ENCODE results near the gene RMC1.
"Not testable (repeated sequence)": the region's sequence is repeated elsewhere in the genome, so short reads cannot be mapped to it uniquely, and the experiment has no call there.

Gene RMC1

DNA sequence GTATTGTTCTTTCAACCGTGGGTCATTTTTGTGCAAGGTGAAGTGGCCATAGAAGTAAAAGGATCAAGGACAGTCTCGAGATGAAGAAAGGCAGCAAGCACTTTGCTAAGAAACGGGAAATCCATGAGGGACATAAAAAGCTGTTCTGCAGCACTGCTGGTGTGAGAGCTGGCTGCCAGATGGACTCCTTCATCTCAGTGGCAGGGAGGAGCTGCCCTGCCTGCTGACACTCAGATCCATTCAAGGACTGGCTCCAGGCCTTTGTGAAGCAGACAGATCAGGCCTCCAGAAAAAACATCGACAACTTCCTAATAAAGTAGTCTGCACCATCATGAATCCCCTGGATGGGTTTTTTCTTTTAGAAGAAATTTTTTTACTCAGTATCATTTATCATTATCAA, 29.5 kb downstream of the RMC1 start:
- no peak for DNase-seq (ENCODE audit: low read depth)

DNA sequence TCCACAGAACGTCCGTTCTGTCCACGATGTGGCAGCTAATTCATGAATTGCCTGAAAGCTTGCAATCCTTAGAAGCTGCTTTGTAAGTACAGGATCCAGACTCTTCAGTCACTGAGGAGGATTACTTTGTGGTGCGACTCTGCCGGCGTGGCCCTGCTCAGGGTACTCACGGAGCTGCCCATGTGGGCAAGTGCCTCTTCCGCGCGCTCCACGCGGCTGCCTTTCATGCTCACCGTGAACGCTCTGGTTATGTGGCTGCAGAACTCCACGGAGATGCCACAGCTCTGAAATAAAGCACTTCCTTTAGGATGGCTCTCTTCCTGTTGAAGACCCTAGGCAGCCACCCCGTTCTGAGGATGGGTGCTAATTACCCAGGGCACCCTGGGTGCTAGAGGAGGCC, 31.0 kb downstream of the RMC1 start:
- no peak for DNase-seq (ENCODE audit: low read depth)

DNA sequence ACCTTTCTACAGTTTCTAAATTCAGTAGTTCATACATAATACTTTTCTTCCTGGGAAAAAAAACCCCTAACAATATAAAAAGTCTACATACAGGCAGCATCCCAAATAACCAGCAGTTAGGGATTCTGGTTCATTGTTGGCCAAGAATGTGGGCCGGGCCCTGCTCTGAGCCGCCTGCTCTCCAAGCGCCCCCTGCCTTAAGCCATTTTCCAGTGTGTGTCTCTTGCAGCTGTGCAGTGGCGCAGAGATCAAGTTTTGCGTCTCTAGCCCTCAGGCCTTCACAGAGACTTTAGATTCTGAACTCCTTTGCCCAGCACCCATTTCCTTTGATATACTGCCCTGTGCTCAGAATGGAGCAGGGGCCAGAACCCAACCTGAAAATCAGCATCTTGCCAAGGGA, 32.9 kb downstream of the RMC1 start:
- DNase-seq (ENCODE audit: low read depth), result no peak

DNA sequence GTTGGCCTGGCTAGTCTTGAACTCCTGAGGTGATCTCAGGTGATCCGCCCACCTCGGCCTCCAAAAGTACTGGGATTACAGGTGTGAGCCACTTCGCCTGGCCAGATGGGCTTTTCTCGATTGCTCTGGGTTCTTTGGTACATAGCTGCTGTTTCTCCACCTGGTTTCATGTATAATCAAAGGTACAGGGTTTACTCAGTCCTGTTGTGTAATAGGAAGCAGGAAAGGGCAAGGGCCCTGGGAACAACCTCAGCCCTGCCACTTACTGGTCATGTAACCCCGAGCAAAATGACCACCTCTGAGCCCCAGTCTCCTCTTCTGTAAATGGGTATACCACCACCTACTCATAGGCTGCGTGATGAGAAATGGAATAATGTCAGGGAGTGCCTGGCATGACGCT, 34.0 kb downstream of the RMC1 start:
- no peak for DNase-seq (ENCODE audit: low read depth)

DNA sequence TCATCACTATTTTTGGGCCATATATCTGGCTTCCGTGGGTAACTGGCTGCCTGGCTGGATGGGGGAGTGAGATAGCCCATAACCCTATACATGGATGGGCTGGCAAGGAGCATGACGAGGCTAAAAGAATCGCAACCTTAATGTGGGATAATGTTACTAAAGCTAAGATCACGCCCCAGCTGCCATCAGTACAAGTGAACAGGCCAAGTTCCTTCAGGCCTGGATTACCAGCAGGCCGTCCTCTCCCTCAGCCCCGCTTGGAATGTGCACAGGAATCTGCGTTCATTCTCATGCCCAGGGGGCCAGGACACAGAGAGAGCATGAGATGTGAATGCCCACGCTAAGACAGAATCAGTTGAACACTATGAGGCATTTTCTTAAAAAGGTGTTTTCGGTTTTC, 34.7 kb downstream of the RMC1 start:
- no peak for DNase-seq (ENCODE audit: low read depth)

DNA sequence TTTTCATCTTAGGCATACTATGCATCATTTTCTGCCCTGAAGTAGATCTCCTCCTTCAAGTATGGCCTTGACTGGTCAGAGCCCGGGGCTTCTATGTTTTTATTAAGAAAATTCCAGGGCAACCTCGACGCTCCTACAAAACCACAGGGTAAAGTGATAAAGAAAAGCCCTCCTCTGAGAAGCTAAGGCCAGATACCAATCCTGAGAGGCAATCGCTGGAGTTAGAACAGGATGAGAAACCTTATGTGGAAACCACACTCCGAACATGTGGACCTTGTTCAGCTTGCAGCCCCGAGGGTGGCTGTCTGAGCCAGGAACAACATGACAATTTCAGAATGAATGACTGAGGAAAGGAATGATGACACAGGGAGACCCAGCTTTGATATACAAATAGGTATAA, 35.6 kb downstream of the RMC1 start:
- DNase-seq (ENCODE audit: low read depth), result no peak

DNA sequence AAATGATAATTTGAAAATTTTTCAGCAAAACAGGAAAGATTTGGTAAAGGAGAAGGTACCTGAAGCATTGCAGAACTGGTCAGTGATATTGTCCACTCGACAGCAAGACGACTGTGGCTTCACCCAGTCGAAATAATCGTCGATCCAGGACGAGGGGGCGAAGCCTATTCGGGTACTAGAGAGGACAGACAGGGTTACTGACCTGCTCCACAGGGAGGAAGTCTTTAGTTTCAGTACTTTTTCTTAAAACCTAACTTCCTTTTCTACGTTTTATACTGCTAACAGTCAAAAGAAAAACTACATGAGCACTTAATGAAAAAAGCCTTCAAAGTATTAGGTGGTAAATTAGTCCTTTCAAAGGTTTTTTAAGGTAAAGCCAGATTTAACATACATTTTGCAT, 36.0 kb downstream of the RMC1 start:
- no peak for DNase-seq (ENCODE audit: low read depth)

DNA sequence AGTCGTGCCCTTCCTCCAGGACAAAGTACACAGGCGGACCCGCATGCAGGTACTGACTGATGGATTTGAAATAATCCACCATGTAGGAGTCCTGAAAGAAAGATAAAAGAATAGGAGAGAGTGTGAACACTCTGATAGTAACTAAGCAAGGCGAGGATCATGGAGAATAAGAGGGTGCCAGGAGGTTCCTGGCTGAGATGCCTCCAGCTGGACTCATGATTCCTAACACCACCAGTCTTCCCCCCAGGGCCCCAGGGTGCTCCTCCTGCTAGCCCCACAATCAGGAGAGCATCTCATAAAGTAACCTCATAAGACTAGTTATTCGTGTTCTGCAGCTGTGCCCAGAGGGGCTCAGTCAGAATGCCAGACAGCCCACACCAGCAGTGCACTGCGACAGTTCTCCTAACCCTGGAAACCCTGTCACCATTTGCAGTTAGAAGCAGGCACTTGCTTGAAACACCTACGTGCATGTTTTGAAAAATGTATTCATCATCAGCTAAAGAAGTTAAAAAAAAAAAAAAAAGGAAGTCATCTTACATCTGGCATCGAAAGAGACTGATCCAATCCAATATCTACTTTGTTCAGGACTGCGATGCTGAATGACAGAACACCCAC, 36.7 kb downstream of the RMC1 start:
- no peak for DNase-seq (ENCODE audit: low read depth)

DNA sequence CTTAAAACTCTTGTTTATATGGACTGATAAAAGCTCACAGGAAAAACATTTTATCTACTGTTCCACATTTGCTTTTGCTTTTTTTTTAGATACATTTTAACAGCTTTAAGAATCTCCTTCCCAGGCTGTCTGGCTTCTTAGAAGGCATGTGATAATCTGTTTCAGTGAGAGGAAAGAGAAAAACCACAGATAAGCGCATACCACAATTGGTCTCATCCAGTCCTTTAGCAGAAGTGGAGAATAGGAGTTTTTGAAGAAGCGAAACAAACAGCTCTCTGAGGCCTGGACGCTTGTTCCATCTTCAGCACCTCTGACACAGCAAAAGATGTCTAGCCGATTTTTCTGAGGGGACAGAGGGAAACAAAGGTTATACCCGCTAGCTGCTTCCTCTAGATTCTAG, 37.6 kb downstream of the RMC1 start:
- DNase-seq (ENCODE audit: low read depth), result no peak

DNA sequence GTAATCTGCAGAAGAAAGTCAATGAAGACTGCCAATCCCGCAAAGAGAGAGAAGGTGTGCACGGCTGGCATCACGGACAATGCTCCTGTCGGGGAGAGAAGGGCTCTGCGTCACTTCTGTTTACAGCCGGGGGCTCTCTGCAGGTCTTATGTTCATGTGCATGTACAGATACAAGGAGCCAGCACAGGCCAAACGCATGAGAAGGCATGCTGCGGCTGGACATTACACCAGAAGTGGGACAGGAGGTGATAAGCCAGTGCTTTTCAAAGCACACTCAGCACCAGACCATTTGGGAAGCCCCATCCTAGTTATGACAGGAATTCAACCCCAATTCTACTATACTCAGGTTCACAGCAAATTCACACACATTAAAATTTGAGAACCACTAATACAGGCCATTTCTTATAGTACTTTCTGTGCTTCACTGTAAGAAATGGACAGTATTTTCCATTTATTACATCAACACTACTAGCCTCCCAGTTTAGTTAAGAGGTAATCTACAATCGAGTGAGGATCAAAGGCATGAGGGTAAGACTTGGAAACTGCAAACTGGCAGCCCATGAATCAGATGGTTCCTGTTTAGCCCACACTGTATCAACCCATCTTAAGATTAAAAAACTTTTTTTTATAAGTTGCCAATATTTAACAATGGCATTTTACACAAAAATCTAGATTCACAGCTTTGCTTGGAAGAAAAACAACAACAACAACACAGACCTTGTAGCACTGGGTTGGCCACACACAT, 38.2 kb downstream of the RMC1 start:
- DNase-seq (ENCODE audit: low read depth), result no peak

DNA sequence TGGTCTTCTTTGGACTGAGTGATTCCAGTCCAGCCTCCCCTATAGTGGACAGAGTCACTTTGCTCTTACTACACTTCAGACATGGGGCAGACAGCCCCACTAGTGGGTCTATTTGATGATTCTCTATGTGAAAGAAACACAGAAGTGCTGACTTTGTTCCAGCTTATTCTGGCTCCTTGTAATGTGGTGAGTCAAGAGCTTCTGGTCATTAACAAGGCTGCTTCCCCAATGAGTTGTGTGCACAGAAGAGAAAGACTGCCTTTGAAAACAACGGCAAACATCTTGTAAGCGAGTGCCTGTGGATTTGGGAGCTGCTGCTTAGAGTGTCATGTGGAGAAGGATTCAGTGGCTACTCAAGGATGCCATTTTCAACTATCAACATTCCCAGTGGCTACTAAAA, 39.1 kb downstream of the RMC1 start:
- DNase-seq (ENCODE audit: low read depth), result no peak

DNA sequence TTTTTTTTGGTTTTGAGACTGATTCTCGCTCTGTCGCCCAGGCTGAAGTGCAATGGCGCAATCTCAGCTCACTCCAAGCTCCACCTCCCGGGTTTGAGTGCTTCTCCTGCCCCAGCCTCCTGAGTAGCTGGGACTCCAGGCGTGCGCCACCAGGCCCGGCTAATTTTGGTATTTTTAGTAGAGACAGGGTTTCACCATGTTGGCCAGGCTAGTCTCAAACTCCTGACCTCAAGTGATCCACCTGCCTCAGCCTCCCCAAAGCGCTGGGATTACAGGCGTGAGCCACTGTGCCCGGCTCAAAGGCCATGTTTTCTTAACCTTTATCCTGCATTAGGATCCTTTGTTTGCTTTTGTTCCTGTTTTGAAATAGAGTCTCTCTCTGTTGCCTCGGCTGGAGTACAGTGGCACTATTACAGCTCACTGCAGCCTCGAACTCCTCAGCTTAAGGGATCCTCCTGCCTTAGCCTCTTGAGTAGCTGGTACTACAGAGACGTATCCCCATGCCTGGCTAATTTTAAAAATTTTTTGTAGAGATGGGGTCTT, 42.0 kb downstream of the RMC1 start:
- no peak for DNase-seq (ENCODE audit: low read depth)

DNA sequence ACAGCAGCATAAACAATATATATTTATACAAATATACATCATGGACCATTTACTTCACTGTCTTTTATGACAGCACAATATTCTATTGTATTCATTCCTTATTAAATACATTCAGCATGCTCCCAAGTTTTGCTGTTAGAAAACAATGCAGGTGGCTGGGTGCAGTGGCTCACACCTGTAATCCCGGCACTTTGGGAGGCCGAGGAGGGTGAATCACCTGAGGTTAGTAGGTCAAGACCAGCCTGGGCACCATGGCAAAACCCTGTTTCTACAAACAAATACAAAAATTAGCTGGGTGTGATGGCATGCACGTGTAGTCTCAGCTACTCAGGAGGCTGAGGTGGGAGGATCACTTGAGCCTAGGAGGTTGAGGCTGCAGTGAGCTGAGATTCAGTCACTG, 44.0 kb downstream of the RMC1 start:
- DNase-seq (ENCODE audit: low read depth), result no peak

DNA sequence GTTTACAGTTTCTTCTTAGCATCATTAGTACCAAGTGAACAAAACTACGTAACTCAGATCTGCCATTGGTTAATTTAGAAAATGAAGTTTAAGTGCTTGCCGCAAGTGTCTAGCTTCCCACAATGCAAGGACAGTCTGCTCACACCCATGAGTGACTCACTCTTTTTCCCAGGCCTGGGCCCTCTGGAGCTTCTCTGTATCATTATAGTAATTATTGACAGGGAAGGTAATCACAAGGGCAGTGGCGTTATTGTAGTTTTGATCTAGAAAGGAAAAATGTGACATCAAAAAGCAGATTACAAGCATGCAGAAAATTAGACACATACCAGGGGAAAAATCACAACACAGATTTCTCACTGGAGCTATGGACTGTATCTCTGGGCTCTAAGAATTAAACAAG, 44.5 kb downstream of the RMC1 start:
- no peak for DNase-seq (ENCODE audit: low read depth)

DNA sequence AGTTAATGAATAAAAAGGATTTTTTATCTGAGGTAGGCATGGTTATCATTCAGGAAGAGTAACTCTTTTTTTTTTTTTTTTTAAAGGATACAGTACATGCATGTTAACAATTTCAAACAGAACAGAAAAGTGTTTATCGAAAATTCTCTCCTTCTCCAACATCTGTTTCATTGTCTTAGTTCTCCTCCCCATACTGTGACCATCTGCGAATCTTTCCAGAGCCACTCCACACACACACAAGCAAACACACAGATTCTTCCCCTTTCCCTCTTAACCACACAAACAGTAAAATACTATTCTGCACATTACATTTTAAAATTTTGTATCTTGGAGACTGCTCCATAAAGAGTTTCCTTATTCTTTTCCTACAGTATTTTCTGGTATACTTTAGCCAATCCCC, 45.0 kb downstream of the RMC1 start:
- no peak for DNase-seq (ENCODE audit: low read depth)

DNA sequence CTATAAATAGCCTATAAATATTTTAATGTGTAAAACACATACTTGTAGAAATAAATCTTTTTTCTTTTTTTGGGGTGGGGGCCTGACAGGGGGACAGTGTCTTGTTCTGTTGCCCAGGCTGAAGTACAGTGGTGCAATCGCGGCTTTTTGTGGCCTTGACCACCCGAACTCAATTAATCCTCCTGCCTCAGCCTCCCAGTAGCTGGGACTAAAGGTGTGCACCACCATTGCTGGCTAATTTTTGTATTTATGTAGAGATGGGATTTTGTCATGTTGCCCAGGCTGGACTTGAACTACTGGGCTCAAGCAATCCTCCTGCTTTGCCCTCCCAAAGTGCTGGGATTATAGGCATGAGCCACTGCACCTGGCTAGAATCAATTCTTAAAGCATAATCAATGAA, 45.4 kb downstream of the RMC1 start:
- DNase-seq (ENCODE audit: low read depth), result no peak

DNA sequence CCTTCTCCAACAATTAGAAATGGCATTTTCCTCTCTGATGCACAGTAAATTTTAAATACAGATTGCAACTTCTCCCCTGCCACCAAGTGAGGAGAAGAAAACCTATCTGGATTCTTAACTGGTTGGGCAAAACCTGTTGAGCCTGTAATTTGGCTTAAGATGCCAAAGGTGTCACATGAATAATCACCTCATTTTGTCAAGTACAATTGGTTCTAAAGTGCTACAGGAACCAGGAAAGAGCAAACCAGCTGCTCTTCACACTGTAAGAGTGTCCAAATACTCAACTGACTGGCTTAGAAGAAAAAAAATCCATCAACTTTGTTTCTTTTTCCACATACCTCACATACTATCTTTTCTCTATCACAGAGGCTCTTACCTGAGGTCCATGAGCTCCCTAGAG, 47.6 kb downstream of the RMC1 start:
- no peak for DNase-seq (ENCODE audit: low read depth)

DNA sequence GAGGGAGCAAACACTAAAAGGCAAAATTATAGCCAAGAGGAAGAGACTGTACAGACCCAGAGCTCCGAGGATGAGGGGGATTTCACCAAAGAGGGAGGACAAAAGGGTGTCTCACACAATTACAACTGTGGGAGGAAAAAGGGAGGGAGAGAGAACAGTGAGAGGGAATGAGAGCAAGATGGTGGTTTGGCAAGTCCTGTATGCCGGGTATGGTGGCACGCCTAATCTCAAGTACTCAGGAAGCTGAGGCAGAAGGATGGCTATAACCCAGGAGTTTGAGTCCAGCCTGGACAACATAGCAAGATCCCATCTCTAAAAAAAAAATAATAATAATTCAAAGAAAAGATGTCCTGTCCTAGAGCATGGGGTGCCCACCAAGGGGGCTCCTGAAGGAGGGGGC, 48.7 kb downstream of the RMC1 start:
- DNase-seq (ENCODE audit: low read depth), result no peak

DNA sequence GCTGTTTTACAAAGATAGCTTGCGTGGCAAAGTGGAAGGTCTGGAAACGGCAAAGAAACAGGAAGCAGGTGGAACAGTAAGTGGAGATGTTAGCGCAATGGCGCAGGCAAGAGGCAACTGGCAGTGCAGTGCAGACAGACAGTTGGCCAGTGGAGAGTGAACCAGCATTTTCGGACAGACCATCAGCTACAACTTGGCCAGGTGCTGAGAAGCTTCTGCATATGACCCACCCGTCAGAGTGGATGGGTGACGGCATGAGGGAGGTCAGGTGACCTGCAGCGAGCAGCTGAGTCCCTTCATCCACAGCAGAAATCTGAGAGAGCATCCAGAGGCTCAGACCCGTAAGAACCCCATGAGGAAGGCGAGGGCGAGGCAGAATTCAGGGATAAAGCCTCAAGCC, 49.2 kb downstream of the RMC1 start:
- DNase-seq (ENCODE audit: low read depth), result no peak

DNA sequence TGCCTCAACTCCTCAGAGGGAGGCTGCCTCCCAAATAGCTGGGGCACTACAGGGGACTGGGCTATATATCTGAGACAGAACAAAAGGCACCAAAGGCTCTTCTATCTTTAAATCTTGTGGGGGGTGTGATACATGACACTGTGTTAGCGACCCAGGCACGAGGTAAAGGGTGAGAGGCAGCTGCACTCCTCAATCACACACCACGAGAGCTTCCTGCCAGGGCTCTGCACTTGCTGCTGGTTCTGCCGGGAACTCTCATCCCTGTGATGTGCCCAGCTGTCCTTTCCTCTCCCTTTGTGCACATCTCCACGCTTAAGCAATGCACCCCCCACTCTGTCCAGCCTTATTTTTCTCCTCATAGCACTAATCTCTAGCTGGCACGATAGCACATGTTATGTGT, 50.6 kb downstream of the RMC1 start:
- no peak for DNase-seq (ENCODE audit: low read depth)

DNA sequence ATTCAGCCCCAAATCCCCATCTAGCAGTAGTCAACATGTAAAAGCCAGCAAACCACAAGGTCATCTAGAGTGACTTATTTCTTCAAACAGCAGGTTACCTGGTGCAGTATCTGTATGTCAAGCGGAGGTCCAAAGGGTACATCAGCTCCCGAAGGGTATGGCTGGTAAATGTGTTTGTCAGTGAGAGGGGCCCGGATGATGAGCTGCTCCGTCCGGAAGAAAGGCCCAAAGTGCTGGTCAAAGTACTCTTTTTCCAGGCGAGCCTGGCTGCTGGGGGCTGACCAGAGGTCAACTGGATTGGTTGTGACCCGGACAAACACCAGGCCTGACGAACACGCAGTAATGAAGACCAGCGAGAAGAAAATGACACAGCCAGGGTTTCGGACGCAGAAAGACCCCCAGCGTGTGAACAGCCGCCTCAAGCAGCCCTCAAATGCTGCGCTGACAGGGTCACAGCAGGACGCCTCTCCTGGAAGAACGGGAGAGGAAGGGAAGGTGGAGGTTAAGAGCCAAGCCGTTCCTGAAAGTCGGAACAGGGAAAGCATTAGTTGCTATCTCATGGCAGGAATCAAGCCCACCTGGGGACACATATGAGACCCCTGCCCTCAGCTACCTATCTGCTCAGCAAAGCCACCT, 53.0 kb downstream of the RMC1 start:
- no peak for DNase-seq (ENCODE audit: low read depth)

DNA sequence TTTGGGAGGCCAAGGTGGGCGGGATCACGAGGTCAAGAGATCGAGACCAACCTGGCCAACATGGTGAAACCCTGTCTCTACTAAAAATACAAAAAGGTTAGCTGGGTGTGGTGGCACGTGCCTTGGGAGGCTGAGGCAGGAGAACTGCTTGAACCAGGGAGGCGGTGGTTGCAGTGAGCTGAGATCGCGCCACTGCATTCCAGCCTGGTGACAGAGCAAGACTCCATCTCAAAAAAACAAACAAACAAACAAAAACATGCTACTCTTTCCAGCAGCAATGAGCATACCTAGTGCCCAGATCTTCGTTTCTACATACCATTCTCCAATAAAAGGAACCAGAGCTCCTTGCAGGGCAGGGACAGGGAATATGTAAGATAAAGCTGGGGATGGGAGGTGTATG, 54.2 kb downstream of the RMC1 start:
- not testable (repeated sequence) for DNase-seq (ENCODE audit: low read depth)

DNA sequence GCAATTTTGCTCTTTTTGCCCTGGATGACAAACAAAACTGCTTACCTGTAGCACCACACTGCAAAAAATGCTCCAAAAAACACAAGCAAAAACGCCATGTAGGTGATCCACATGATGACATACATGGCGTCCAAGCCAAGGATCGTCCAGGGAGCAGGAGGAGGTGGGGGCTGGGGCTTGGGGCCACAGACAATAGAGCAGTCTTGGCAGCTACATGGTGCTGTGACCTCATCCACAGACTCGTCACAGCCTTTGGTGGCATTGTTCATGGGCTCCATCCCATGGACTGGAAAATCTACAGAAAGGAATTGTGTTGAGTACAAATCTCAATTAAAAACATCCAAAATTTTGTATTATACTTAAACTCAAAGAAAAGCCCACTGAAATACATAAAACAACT, 56.9 kb downstream of the RMC1 start:
- no peak for DNase-seq (ENCODE audit: low read depth)

Measured in T follicular helper cell (primary cell).